Bronchial epithelial cell (primary cell): ENCODE measurements around the gene NSL1. TPM values are rescaled to one million over a fixed set of nuclear protein-coding genes. Genes with fewer than 3 reads are reported as not detected.

Experiments used
- DNase-seq: peaks from one replicate; pipeline ENCODE4 v3.0.0-alpha.2; 2010; ENCODE audit warnings: low read depth
- FAIRE-seq: peaks from 2 replicates; lab custom pipeline; 2011; peaks lifted over from hg19 to GRCh38; lab: Jason Lieb, UNC
- H3K27me3 ChIP-seq: 2 replicates; pipeline ENCODE4 v1.5.1; 2011; ENCODE audit warnings: low read length; ENCODE audit not compliant: control insufficient read depth, insufficient read depth
- H3K36me3 ChIP-seq: 2 replicates; pipeline ENCODE4 v1.5.1; 2011; ENCODE audit warnings: low read length; ENCODE audit not compliant: control insufficient read depth, insufficient read depth
- H3K4me3 ChIP-seq: 2 replicates; pipeline ENCODE4 v1.5.1; 2011; ENCODE audit warnings: mild to moderate bottlenecking, low read depth, low read length, control low read depth
- total RNA-seq: library from RNA; depleted of rRNA; stranded (reverse); fragments of >200 nt; gene quantifications from 2 replicates; pipeline ENCODE4 v1.2.1, GENCODE V29; 2014
- TF ChIP-seq, protein P1 (sequence below): IDR thresholded peaks from 2 replicates; pipeline ENCODE4 v1.5.1; 2011; ENCODE audit warnings: mild to moderate bottlenecking, moderate library complexity, low read length, control low read depth, inconsistent platforms; ENCODE audit not compliant: insufficient read depth, severe bottlenecking

Gene NSL1
- total RNA-seq, 1 donor from 2014 or later: 11.3 TPM

DNA sequence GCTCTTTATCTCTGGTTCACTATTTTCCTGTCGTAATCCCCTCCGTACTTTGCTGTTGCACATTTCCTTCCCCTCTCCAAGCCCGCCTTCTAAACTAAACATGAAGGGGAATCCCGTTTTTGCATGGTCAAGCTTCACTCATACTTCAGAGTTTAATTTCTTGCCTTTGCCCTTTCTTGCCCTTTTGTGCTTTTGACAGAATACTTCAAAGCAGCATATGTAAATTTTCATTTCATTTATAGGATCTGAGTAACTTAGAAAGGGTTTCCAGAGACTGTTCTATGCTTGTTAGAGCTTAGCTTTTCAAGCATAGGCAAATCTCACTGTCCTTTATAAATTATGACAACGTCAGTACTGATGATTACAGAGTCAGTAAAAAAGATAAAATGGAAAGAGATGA is 28.1 kb upstream of the NSL1 start:
- Histone ChIP-seq H3K36me3 (no peaks in the 10 kb centered on the region), H3K4me3 (no peak overlapping the region), H3K27me3 (no peaks in the 10 kb centered on the region)
- DNase-seq (no peak), FAIRE-seq (no peak)
- TF ChIP-seq, protein P1, sequence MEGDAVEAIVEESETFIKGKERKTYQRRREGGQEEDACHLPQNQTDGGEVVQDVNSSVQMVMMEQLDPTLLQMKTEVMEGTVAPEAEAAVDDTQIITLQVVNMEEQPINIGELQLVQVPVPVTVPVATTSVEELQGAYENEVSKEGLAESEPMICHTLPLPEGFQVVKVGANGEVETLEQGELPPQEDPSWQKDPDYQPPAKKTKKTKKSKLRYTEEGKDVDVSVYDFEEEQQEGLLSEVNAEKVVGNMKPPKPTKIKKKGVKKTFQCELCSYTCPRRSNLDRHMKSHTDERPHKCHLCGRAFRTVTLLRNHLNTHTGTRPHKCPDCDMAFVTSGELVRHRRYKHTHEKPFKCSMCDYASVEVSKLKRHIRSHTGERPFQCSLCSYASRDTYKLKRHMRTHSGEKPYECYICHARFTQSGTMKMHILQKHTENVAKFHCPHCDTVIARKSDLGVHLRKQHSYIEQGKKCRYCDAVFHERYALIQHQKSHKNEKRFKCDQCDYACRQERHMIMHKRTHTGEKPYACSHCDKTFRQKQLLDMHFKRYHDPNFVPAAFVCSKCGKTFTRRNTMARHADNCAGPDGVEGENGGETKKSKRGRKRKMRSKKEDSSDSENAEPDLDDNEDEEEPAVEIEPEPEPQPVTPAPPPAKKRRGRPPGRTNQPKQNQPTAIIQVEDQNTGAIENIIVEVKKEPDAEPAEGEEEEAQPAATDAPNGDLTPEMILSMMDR: no peak

DNA sequence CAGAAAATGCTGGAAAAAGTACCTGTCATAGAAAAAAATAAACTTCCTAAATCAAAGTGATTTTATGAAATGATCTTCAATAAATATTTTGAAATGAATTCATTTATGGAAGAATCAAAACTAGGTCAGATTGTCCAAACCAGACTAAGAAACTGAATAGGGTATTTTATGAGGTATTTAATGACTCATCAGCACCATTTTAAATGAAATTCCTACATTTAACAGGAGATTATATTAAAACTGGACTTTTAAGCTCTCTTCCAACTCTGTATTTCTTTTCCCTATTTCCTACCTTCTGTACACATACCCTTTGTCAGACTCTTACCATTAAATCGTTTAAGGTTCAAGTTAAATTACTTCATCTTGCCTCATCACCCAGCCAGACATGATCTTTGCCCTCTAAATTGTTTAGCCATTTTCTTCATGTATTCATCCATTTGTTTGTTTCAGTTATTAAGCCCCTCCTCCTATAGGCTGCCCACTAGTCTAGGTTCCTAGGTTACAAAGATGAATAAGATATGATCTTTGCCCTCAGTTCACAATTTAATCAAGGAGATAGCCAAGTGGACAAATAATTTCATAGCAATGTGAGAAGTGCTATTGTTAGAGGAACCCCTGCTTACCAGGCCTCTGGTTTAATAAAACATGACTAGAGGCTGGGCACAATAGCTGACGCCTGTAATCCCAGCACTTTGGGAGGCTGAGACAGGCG is 25.1 kb upstream of the NSL1 start:
- H3K4me3 ChIP-seq: no peak overlapping the region
- TF ChIP-seq, protein P1: no peak
- no peak for FAIRE-seq
- no peaks in the 10 kb centered on the region for H3K36me3 ChIP-seq
- DNase-seq: no peak
- no peaks in the 10 kb centered on the region for H3K27me3 ChIP-seq

DNA sequence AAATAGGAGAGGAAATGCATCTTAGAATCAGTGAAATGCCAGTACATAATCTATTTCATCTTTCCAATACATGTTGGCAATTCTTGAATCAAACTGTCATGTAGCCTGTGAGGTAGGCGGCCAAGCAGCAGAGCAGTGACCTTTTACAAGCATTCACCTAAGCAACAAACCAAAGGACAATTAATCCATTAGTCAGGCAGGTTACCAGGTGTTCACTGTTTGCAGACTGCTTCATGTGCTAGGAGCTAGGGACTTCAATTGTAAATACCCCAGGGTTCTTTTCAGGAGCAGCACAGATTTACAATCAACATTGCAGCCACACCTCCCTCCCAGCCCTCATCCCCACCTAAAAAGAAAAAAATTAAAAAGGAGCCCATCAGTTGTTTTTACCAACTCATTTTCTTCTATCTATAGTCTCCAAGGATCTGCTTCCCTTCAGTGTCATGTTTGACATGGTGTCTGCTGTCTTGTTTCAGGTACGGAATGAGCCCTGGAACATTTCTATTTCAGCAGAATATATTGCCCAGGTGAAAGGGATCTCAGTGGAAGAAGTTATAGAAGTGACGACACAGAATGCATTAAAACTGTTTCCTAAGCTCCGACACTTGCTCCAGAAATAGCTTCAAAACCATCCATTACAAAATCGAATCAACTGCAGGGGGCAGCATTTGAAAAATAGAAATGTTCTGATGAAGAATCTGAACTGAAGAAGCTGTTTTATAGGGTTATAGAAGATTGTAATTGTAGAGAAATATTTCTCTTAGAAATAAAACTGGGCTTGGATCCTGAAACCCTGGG is 23.2 kb upstream of the NSL1 start:
- TF ChIP-seq, protein P1: peak; percentile 9
- H3K27me3 ChIP-seq: no peaks in the 10 kb centered on the region
- no peaks in the 10 kb centered on the region for H3K36me3 ChIP-seq
- H3K4me3 ChIP-seq: no peak overlapping the region
- no peak for FAIRE-seq
- DNase-seq: no peak

DNA sequence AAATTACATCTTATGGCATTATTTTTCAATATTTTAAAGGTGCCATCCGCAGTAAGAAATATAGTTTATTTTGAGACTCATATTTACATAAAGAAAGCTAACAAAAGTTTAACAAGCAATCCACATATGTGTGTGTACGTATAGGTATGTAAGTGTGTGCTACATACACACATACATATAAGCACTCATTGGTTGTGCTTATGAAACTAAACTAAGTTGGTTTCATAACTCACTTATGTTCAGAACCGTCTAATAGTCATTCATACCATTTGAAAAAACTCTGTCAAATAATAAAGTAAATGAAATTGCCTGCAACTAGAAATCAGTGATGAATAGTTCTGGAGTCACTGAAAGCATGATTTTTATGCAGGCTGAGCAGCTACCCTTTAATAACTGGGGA is 14.2 kb upstream of the NSL1 start:
- H3K4me3 ChIP-seq: no peak overlapping the region
- TF ChIP-seq, protein P1: no peak
- no peaks in the 10 kb centered on the region for H3K27me3 ChIP-seq
- no peaks in the 10 kb centered on the region for H3K36me3 ChIP-seq
- no peak for FAIRE-seq
- DNase-seq: no peak

DNA sequence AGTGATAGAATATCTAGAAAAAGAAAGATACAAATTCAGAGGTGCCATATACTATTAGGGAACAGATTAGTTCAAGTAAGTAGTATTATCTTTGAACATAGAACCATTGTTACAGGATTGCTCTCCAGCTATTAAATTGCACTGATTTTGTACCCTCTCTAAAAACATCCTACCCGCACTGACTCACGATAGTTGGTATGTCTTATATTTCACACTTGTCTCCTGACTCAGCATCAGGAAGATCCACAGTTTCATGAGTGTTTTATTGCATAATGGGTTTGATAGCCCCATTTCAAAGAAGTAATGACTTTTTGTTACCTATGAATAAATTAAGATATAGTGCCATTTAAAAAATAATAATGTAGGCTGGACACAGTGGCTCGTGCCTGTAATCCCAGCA is 6.1 kb upstream of the NSL1 start:
- H3K36me3 ChIP-seq: no peaks in the 10 kb centered on the region
- TF ChIP-seq, protein P1: no peak
- FAIRE-seq: no peak
- no peaks in the 10 kb centered on the region for H3K27me3 ChIP-seq
- no peak overlapping the region for H3K4me3 ChIP-seq
- peak; percentile 39 for DNase-seq
